IPS DF 4.7 (cell line): ENCODE results near the gene BRCA1.
"Not testable (repeated sequence)": the region's sequence is repeated elsewhere in the genome, so short reads cannot be mapped to it uniquely, and the experiment has no call there.

Experiments
- DNase-seq: peaks from one replicate; pipeline ENCODE4 v3.0.0-alpha.2; 2013; ENCODE audit warnings: low spot score; ENCODE audit errors: extremely low read depth

Gene BRCA1

GRCh38 chr17:43125133-43125966, at the start of gene BRCA1:
Gene BRCA1, minus strand, starts transcription at chr17:43125364. Its CDS starts 1,268 bp downstream, at chr17:43124096.
- peak; percentile 99 for DNase-seq

DNA sequence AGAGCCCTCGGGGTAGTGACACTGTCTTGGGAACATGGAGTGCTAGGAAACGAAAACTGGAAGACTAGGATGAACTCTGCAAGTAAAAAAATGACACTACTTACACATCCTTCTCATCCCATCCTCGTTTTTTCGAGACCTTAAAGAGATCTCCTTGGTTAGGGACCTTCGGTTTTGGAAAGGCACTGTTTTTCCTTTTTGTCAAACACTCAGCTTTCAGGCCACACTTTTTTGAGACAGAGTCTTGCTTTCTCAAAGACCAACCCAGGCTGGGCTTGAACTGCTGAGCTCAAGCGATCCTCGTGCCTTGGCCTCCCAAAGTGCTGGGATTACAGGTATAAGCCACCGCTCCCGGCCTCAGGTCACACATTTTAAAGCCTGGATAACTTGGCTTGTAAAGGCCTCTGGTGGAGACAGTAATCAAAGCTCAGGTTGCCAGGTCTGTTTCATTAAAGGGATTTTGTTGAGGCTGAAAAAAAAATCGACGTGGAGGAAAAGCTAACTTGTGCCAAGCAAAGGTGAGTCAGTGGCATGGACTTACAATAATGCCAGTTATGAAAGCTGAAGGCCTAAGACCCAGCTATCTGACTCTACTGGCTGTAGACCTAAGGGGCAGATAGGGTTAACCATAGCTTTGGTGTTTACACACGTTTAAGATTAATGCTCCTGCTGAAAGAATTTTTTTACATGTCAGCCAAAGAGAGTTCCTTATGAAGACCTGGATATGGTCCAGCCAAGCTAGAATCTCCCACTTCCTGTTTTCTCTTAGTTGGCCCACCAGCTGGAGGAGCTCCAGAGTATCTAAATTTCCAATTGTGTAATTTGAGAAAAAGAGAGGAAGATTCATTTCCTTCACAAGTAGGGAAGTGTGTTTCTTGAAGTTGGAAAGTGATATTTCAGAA, 46.7 kb upstream of the BRCA1 start:
- DNase-seq, result no peak

DNA sequence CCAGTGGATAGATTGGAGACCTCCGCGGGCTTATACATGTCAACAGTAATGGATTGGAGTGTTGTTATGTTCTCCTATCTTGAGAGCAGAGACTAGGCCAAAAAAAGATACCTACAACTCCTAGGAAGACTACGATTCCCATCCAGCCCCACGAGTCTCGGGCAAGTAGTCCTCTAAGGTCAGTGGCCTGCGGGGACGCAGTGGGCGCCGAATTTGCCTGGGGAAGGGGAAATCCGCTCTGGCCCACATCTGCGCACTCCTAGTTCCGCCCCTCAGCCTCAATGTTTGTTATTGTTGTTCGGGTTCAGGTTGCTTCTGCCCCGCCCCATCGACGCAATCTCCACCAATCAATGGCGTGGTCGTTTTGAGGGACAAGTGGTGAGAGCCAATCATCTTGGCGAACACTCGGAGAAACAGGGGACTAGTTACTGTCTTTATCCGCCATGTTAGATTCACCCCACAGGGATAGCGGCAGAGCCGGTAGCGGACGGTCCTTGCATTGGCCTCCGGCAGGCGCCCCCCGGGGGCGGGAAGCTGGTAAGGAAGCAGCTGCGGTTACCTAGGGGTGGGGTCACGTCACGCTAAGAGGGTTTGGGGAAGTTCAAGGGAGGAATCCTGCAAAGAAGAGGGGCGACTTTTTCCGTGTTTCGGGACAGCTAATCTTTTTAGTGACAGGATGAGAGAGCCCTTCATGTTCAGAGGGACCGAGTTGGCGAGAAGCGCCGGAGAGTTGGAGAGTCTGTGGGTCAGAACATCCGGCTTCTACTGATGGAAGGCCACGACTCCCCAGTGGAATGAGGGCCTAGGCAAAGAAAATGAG, 45.8 kb upstream of the BRCA1 start, which contains the start of gene NBR1:
Gene NBR1, plus strand, starts transcription at position 449 of the 820 bp plus-strand sequence. CDS start 4,586 bp downstream, outside the sequence.
- DNase-seq, result peak; percentile 98

- peak; percentile 84 for DNase-seq
Observed at GRCh38 chr17:43170140-43170765, 45.1 kb upstream of the BRCA1 start.

DNA sequence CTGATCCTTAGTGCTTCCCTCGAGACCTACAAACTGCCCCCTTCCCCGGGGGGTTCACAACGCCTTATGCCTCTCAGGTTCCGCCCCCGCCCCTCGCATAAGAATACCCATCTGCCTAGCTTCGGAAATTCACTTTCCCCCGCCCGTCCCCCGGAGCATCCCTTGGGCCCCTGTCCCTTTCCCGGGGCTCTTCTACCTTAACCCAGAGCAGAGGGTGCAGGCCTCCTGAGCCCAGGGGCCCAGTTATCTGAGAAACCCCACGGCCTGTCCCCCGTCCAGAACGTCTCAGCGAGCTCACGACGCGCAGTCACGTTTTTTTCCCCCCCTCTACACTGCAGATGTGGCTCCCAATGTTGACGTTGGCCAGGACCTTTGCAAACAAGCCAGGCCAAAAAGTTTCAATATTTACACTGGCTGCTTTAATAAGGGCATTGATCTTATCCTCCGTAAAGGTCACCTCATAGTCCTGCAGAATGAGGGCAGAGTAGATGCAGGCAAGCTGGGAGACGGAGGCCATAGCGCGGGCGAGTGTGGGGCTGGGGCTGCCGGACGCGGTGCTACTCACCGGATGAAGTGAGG, 44.5 kb upstream of the BRCA1 start:
- DNase-seq, result no peak

GRCh38 chr17:43165971-43166370, 40.8 kb upstream of the BRCA1 start:
- DNase-seq, result not testable (repeated sequence)

DNA sequence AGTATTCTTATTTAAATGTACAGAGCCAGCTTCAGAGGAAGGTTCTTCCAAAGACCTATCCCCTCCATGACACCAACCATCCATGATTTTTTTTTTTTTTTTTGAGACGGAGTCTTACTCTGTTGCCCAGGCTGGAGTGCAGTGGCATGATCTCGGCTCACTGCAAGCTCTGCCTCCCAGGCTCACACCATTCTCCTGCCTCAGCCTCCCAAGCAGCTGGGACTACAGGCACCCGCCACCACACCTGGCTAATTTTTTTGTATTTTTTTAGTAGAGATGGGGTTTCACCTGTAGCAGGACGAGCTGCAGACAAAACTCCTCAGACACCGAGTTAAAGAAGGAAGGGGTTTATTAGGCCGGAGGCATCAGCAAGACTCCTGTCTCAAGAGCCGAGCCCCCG, 34.8 kb upstream of the BRCA1 start:
- DNase-seq, result not testable (repeated sequence)

DNA sequence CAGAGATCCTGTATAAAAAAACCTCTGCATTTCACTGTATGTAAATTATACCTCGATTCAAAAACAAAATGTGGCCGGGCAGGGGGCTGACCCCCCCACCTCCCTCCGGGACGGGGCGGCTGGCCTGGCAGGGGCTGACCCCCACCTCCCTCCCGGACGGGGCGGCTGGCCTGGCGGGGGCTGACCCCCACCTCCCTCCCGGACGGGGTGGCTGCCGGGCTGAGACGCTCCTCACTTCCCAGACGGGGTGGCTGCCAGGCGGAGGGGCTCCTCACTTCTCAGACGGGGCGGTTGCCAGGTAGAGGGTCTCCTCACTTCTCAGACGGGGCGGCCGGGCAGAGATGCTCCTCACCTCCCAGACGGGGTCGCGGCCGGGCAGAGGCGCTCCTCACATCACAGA, 34.1 kb upstream of the BRCA1 start:
- not testable (repeated sequence) for DNase-seq

DNA sequence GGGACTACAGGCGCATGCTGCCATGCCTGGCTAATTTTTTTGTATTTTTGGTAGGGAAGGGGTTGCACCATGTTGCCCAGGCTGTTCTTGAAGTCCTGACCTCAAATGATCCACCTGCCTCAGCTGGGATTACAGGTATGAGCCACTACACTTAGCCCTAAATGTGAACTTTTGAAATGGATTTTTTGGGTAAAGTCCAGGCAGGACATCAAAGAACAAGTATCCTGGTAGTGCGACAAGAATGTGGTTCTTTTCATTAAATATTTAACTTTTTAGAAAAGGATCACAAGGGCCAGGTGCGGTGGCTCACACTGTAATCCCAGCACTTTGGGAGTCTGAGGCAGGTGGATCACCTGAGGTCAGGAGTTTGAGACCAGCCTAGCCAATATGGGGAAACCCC, 30.5 kb upstream of the BRCA1 start:
- no peak for DNase-seq

DNA sequence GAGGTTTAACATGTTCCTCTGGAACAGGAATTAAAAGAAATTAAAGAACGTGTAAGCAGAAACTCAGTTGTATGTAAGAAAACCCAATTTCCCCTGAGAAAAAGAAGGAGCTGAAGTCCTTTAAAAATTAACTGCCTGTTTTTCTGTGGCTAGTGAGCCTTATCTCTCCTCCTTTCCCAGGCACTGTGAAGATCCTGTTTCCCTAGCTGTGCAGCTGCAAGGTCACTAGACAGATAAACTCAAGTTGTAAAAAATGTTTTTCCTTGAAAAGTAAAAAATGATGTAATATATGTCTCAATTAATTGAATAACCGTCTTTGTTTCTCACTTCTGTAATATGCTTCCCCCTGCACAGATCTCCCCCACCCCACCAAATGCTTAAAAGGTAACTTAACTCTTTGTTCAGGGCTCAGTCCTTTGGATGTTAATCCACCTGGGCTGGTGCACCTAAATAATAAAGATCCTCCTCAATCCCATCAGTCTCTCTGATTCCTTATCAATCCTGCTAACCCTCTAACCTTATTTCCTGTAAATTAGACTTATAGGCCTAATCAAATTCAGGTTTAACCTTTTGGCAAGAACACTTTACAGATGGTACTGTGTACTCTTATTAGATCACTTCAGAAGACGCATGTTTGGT, 28.2 kb upstream of the BRCA1 start:
- not testable (repeated sequence) for DNase-seq

- no peak for DNase-seq
Observed at GRCh38 chr17:43151880-43152456, 26.8 kb upstream of the BRCA1 start.

GRCh38 chr17:43146649-43147048, 21.5 kb upstream of the BRCA1 start:
- no peak for DNase-seq

DNA sequence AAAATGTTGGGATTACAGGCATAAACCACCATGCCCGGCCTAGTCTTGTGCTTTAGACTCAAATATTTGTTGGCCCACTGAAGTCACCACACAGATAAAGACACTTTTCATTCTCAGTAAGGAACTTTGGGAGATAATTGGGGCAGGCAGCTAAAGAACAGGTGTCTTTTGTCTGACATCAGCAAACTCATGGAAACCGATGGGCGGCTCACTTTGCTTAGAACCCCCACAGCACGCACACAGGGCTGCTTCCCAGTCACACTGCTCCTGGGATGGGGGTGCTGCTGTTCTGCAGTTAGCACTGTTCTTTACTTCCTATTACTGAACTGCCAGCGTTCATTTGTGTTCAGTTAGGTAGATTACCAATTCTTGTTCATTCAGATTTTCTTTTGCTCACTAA, 18.0 kb upstream of the BRCA1 start:
- DNase-seq, result no peak

DNA sequence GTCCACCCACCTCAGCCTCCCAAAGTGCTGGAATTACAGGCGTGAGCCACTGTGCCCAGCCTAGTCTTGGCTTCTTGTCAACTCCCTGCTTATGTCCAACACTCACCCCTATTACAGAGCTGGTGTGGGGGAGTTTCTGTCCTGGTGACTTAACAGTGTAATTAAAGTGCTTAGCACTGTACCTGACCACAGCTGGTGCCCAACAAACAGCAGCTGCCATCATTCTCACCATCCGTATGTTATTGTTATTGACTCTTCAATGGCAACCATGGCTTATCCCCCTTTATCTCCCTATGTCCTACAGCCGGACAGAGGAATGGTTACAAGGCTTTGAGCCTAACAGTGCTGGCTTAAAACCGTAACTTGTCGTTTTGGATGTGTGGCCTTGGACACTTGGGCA, 17.0 kb upstream of the BRCA1 start:
- no peak for DNase-seq

- no peak for DNase-seq
Observed at GRCh38 chr17:43140396-43141332, 15.5 kb upstream of the BRCA1 start.

GRCh38 chr17:43138531-43138930, 13.4 kb upstream of the BRCA1 start:
- DNase-seq, result not testable (repeated sequence)

DNA sequence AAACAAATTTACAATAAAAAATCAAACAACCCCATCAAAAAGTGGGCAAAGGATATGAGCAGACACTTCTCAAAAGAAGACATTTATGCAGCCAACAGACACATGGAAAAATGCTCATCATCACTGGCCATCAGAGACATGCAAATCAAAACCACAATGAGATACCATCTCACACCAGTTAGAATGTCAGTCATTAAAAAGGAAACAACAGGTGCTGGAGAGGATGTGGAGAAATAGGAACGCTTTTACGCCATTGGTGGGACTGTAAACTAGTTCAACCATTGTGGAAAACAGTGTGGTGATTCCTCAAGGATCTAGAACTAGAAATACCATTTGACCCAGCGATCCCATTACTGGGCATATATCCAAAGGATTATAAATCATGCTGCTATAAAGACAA, 11.4 kb upstream of the BRCA1 start:
- DNase-seq, result not testable (repeated sequence)

DNA sequence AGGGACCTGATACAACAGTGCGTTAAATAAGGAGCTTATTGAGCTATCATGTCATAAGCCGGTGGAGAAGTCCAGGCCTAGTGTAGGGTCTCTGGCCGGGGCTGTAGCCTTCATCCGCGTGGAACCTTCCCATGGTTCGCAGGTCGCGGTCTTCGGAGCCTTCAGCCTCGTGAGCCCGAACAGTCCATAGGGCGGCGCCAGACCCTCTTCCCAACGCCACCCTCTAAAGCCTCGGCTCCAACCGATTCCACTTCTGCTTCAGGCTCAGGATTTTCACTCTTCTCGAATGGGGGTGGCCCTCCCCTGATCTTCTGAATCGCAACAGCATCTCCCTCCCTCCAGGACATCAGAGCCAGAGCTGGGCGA, 10.3 kb upstream of the BRCA1 start:
- DNase-seq, result no peak
